C4-2B (cell line): ENCODE results near the gene DNAL4.

Experiments used
- H3K27ac ChIP-seq: fragments of 450-650 bp; 2 replicates; pipeline ENCODE4 v1.5.1; 2017
- ZFX ChIP-seq: fragments of 450-650 bp; IDR thresholded peaks from 2 replicates; pipeline ENCODE4 v1.6.1; 2017
- TF ChIP-seq, protein P1 (sequence below): fragments of 450-650 bp; conservative IDR thresholded peaks from 2 replicates; pipeline ENCODE4 v1.5.1; 2017; ENCODE audit warnings: mild to moderate bottlenecking

DNAL4 gene

DNA sequence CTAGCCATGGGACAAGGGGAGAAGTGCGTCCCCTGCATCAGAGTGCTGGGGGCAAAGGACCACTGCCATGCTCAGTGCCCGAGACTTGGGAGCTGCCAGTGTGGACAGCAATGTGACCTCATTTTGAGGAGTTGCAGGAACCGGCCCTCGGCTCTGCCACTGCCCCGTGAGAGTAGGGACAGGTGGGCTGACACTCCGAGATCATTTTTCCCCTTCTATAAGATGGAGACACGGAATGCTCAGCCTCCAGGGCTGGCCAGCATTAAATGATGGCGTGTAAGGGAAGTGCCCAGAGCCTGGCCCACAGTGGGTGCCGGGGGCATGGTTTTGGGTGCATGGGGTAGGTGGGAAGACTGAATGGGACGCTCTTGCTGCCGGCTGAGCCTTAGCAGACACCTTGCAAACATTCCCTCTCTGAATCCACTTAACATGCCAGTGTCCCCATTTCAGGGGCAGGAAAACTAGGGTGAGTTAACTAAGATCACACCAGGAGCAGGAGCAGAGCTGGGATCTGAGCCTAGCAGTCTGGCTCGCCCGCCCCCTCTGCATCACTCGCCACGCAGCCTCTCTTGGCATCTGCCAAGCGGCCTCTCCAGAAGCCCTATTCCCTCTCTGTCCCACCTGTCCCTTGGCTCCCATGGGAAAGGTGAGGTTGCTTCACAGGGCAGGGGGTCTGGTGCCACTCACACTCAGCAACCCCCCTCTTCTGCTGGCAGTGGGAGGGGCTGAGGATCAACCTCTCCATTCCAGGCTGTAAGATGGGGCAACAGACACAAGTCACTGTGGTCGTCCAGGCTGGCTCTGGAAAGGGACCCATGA, 36.3 kb upstream of the DNAL4 start:
- TF ChIP-seq ZFX = no peak
- TF ChIP-seq, protein P1, sequence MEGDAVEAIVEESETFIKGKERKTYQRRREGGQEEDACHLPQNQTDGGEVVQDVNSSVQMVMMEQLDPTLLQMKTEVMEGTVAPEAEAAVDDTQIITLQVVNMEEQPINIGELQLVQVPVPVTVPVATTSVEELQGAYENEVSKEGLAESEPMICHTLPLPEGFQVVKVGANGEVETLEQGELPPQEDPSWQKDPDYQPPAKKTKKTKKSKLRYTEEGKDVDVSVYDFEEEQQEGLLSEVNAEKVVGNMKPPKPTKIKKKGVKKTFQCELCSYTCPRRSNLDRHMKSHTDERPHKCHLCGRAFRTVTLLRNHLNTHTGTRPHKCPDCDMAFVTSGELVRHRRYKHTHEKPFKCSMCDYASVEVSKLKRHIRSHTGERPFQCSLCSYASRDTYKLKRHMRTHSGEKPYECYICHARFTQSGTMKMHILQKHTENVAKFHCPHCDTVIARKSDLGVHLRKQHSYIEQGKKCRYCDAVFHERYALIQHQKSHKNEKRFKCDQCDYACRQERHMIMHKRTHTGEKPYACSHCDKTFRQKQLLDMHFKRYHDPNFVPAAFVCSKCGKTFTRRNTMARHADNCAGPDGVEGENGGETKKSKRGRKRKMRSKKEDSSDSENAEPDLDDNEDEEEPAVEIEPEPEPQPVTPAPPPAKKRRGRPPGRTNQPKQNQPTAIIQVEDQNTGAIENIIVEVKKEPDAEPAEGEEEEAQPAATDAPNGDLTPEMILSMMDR = no peak
- no peak overlapping the region for H3K27ac ChIP-seq

DNA sequence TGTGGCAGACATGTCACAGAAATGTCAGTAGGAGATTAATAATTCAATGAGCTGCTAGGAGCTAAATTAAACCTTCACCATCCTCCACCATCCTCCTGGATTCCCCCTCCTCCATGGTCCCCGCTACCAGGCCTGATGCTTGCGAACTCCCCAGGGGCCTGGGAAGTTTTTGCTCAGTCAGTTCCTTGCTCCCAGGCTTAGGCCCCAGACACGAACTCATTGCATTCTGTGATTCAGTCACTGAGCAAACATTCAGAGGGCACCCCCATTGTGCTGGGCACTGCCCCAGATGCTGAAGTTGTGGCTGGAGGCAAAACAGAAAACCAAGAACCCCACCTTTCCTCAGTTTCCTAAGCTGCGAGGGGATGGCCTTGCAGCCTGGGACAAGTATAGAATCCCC, 35.5 kb upstream of the DNAL4 start:
- H3K27ac ChIP-seq = no peak overlapping the region
- TF ChIP-seq ZFX = no peak
- TF ChIP-seq, protein P1 = no peak

DNA sequence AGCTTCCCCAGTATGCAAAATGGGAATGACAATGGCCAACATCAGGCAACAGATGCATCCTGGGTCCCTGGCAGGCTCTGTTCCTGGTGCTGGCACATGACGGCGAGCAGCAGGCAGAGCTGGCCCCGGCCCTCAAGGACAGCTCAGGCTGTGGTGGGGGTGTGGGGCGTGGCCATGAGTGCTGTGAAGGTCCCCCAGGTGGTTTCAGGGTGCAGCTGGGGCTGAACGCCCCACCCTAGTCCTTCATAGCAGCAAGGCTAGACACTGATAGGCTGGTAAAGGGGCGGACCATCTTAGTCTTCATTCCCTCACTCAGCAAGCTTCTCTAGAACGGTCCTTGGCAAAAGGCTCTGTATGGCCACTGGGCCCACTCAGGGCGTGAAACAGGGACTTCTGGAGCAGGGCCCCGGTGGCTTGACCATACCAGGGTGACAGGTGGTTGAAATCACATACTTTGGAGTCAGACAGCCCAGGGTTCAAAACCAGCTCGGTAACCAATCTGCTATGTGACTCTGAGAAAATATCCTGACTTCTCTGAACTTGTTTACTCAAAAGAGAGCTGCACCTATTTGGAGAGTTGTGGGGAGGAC, 34.8 kb upstream of the DNAL4 start:
- no peak for TF ChIP-seq ZFX
- TF ChIP-seq, protein P1 = no peak
- H3K27ac ChIP-seq = no peak overlapping the region

DNA sequence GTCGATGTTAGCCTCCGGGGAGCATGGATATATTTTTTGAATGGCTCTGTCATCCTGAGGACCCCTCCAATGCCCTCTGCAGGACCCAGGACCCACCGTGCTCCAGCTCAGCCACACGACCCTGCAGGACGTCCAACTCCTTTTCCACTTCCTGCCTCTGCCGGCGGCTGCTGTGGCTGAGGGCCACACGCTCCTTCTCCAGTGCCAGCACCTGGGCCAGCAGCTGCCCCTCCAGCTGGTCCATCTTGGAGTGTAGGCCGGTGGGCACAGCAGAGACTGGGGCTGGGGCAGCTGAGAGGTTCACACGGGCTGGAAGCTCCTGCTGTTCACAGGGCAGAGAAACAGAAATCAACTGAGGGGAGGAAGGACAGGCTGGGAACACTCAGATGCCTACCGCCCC, 34.2 kb upstream of the DNAL4 start:
- TF ChIP-seq, protein P1 = no peak
- TF ChIP-seq ZFX = no peak
- H3K27ac ChIP-seq = no peak overlapping the region

DNA sequence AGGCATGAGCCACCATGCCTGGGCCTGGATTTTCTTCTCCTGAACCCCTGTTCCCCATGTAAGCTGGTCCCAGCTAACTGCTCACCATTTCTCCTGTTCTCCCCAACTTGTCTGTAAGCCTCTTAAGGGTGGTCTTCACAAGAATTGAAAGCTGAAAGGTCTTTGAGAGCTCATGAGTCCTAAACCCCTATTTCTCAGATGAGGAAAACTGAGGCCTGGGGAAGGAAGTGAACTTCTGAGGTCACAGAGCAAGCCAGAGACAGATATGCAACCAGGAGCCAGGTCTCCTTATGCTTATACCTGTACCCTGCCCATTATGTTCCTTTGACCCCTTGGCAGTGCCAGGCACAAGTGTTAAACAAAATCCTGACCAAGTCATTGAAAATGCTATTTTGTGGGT, 33.6 kb upstream of the DNAL4 start:
- H3K27ac ChIP-seq = no peak overlapping the region
- TF ChIP-seq, protein P1 = no peak
- TF ChIP-seq ZFX = no peak

DNA sequence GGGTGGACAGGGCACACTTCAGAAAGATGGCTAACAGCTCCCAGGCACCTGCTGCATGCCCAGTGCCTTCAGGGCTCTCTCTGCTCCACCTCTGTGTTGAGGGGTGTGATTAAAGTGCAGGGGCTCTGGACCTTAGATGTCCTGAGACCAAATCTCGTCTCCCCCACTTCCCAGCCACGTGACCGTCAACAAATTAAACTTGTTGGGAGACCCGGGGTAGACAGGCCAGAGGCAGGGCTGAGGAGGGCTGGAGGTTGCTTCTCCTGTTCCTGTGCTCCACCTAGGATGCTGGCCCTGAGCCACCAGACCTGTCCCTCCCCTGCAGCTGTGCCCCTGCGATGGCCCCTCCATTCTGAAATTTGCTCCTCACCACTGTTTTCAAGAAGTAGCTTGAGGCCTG, 32.9 kb upstream of the DNAL4 start:
- no peak overlapping the region for H3K27ac ChIP-seq
- TF ChIP-seq, protein P1 = no peak
- no peak for TF ChIP-seq ZFX

DNA sequence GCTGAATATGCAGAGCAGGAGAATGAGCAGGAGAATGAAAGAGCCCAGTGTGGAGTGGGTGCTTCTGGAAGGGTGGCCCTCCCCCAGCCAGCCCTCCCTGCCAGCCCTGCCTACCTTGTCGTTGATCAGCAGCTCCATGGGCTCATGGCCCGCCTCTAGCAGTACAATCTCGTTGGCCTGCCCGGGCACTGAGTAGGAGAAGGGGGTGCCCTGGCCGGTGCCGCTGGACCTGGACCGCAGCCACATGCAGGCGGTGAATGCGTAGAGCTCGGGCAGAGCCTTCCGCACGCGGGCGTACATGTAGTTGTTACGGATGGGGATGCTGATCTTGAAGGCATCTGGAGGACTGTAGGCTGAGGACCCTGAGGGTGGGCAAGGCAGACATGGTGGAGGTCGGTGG, 32.4 kb upstream of the DNAL4 start:
- TF ChIP-seq ZFX = no peak
- TF ChIP-seq, protein P1 = no peak
- no peak overlapping the region for H3K27ac ChIP-seq
